ENCODE results near the gene RRBP1.
A peak's percentile ranks its signal among the peaks of the same experiment; 100 is the strongest.

RRBP1 gene

DNA sequence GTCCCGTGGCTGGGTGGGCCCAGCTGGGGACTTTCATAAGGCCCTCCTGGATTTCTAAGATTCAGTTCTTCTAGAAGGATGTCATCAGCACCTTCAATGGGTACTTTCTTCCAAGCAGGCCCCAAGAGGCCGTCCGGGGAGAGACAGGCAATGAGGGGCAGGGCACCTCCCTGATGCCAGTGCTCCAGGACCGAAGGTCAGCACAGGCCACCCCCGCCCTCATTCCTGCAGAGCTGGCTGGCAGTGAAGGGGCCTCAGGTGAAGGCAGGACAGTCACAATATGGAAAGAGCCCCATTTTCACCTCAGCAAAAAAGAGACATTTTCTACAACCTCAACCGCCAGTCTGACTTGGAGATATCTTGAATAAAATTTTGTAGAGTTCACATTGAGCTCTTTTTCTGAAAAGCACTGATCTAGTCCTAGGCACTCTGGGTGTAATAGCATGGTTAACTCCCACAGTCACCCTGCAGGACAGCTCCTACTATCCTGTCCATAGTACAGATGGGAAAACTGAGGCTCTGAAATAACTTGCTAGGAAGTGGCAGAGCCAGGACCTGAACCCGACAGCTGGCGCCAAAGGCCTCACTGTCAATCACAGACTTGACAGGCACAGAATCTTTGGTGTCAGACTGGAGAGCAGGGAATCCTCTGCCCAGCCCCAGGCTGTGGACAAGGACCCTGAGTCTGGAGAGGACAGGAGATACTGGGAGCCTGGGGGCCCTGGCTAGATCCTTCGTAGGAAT is 50.3 kb downstream of the RRBP1 start:
- no peak for DNase-seq

DNA sequence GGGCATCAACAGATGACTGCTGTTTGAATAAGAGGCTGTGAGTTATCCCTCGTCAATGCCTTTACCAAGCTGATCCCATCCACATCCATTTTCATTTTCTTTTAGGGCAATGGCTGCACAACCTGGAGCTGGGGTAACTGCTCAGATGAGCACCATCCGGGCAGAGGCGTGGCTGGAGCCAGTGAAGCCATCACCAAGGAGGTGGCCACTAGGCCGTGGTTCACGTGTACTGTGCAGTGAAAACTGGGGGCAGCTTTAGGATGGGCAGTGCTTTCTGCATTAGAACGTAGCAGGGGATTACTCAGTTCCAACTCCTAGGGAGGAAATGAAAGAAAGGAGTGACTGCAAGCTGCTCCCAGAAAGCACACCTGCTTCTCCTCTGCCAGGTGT is 51.2 kb downstream of the RRBP1 start:
- no peak for DNase-seq

DNA sequence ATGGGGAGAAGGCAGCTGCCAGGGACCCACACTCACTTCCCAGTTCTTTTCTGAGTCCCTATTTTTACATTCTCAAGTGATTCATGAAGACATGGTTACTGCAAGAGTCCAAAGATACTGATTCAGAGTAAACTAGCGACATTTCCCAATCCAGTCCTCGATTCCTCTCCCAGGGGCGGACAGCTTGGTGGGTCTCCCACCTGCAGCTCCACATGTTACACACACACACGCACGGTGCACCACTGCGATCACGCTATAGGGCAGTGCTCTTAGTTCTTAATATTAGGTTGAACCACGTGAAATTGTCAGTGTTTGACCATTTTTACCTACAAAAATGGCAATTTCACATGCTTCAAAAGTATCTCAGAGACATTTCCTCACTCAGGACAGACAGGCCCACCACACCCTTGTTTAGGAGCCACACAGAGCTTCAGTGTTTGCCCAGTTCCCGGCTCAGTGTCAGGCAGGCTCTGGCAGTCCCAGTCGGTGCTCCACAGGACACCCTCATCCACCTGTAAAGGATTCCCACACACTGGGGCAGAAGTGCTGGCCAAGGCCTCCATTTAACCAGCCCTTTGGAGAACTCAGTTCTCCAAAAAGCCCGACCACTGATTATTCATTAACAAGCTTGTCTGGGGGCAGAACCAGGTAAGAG is 51.8 kb downstream of the RRBP1 start:
- no peak for DNase-seq

DNA sequence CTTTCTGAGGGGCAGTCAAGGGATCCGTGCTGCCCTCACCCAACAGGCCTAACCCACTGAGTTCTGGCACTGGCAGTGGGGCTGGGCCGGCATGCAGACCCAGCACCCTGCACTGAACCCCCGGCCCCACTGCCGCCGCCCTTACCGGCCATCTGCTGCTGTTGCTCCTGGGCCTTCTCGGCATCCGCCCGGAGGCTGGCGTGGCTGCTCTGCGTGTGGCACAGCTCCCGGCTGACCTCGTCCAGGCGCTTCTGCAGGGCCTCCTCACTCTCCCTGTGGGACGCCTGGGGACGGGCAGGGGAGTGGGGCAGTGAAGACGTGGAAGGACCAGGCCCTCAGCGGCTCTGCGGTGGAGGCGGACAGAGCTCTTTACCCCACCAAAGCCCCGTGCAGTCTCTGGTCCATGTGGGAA is 52.4 kb downstream of the RRBP1 start:
- DNase-seq: no peak

DNA sequence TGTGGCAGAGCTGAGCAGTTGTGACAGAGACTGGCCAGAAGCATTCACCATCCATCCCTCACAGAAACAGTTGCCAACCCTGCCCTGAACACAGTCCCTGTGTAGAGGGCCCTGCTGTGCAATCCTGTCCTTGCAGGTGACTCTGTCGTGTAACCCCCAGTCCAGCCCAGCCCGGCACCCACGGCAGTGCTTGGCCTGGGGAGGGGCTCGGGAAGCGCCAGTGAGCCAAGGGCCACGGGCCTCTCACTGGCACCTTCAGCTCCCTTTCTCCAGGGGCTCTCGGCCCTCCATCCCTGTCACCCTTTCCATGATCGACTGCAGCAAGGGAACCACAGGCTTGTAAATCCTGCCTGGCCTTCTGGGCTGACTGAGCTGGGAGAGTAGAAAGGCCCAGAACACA is 53.0 kb downstream of the RRBP1 start:
- no peak for DNase-seq

DNA sequence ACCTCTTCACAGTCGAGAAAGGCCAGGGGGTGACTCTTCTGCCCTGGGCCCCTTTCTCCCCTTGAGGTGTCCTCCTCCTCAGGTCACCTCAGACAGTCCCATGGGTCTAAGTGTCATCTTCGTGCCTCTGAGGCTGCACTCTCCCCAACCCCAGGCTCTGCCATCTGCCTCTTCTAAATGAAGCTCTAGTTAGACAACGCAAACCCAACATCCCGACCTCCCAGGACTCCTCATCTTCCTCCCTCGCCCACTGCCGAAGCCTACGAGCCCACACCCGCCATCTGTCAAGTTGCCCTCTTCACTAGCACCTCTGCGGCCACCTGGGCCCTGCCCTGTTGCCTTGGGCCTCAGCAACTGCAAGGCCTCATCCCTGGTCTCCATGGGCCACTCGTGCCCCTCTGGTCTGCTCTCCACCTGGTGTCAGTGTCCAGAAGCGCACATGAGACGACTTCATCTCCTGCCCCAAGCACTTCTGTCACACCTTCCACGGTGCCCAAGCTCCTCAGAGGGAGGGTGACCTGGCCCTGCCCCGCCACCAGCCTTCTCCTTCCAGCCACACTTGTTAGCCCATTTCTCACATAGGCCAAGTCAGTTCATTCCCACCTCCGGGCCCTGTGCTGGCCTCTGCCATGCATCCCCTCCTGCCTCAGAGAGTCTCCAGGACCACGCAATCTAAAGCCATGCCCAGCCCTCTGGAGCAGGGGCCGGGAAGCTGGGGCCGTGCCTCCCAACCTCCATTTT is 53.8 kb downstream of the RRBP1 start:
- no peak for DNase-seq

DNA sequence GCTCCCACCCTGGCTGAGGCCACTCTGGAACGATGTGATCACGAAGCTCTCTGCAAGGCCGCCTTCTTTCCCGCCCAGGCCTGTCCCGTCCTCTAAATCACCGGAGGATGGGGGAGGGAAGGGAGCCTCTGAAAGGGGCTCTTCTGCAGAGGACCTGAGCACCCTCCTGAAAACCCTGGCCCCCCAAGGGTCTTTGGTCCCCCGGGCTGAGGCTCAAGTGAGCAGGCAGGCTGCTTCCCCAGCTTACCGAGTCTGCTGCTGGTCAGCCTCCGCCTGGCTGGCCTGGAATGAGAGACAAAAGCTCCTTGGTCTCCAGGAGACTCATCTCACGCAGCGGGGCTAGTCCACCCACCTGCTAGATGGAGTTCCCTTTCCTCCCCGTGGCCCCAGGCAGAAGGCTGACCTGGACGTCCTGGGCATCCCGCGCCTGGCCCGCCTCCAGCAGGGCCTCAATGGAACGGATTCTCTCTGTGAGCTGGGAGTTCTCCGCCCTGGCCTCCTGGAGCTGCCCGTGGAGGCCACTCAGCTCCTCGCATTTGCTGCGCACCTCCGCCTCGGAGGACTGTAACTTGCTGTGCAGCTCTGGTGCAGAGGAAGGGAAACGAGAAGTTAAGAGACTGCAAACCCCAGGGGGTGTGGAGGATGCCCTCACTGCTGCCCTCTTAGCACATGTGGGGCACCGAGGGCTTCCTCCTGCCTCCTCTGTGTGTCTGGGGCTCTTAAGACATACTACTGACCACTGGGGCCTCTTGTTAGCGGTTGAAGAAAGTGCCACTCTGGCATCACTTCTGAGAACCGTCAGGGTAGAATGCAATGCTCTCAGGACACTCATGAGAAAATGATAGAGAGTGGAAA is 54.7 kb downstream of the RRBP1 start:
- DNase-seq: no peak

DNA sequence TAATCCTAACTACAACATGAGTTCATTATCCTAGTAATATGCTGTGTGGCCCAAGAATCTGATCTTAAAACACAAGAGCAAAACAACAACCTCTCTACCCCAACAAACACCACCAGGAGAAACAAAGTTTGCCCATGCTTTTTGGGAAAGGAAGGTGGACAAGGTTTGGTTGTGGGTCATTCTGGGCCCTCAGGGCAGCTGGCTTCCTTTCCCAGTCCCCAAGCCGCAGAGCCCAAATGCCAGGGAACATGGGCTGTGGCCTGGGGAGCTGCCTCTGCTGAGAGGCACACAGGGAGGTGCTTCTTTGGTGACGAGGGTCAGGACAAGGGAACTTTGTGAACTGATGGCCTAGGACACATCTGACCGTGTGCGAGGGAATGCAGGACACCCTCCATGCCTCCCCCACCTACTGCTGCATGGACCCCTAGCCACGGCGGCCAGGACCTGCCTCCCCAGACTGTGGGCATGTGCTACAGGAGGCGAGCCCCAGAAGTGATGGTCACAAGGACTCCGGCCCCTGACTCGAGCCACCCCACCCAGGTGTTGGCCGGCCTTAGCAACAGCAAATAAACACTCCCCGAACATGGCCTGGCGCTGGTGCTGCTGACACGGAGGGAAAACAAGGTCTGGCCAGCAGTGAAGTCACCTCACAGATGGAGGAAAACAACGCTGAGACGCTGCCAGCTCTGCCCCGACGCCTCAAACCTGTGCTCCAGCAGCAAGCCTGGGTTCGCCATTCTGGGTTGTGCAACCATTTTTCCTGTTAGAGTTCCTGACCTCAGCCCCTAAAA is 55.6 kb downstream of the RRBP1 start:
- DNase-seq: no peak

DNA sequence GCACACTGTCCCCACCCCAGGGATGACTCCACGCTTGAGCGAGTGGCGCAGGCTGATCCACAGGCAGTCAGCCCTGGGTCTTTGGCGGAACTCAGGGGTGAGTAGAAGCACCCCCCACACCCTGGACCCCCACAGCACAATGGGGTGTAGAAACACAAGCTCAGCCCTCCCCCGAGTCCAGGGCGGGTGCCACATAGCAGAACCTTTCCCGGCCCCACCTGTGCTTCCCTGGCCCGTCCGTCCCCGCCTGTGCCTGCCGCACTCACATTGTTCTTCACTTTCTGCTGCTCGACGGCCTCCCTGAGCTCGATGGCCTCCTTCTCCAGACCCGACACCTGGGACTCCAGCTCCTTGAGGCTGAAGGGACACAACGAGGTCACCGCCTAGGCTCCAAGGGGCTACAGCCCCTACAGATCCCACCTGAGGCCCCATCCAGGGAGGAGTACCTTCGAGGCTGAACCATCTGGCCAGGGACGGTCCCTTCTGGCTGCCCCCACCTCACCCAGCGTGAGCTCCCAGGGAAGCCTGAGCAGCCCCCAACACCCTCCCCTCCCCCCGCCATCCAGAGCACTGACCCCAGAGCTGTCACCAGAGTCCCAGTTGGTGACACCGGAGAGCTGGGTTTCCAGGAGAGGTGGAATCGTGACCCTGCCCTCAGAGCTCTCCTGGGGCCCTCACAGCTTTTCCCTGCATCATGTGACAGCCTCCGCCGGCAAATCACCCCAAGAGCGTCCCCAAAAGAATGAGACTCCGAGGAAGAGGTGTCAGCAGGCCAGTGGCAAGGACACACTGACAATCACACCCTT is 56.6 kb downstream of the RRBP1 start:
- no peak for DNase-seq

DNA sequence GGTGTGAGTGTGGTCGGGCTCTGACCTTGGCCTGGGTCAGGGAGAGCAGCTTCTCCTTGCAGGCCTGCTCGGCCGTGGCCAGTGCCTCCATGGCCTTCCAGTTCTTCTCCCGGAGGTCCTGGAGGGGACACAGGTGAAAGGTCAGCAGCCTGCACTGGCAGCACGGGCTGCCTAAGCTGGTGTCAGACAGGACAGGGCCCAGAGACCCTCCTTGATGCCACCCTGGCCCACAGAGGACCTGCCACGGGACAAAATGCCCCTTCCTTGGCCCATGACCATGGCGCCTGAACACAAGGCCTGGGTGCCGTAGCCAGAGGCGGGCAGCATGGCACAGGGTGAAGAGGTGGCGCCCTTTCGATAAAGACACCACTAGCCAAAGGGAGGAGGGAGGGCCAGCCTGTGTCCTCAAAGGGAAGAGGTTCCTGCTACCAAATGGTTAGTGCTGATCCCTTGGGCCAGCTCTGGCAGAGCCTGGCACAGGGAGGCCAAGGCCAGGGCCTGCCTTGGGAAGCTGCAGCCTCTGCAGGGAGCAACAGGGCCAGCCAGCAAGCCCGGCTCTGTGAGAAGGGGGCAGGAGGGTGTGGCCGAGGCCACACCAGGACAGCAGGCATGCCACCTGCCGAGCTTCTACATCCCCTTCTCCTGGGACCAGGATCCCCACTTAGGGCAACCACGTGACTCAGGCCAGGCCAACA is 57.3 kb downstream of the RRBP1 start:
- no peak for DNase-seq

DNA sequence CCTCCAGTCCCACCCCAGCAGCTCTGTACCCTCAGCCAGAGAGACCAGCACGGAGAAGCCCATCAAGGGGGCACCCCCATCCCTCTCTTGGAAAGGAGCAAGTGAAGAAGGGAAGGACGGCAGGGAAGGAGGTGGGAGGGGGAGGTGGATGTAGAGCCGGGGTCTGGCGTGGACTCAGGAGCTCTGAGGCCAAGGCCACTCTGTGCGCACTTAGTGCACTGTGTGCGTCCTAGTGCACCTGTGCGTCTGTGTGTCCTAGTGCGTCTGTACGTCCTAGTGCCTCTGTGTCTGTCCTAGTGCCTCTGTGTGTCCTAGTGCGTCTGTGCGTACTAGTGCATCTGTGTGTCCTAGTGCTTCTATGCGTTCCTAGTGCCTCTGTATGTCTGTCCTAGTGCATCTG is 58.0 kb downstream of the RRBP1 start:
- no peak for DNase-seq

DNA sequence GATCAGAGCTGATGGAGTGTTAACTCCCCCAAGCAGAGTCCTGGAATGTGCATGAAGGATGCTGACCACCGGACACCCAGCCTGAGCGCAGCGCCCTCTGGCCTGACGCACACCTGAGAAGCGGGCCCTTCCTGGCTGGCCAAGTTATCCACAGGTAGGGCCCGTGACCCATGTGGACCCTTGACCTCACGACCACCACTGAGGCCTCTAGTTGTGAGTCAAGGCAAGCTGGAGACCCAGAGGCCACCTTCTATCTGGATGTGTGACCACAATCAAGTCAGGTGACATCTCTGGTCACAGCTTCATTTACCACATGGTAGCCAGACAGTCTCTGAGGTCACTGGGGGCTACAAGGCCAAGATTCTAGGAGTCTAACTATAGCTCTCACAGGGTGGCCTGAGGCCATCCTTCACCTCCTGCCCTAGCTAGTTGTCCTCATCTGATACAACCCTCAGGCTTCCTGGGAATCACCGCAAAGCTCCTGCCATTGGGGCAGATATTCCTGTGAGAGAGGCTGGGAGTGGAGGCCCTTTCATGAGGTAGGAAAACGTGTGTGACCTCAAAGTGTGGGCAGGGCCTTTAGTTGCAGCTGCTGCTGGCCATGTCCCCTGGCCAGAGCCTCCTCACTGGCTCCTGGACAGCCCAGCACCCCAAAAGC is 59.1 kb downstream of the RRBP1 start:
- DNase-seq: peak; percentile 1

DNA sequence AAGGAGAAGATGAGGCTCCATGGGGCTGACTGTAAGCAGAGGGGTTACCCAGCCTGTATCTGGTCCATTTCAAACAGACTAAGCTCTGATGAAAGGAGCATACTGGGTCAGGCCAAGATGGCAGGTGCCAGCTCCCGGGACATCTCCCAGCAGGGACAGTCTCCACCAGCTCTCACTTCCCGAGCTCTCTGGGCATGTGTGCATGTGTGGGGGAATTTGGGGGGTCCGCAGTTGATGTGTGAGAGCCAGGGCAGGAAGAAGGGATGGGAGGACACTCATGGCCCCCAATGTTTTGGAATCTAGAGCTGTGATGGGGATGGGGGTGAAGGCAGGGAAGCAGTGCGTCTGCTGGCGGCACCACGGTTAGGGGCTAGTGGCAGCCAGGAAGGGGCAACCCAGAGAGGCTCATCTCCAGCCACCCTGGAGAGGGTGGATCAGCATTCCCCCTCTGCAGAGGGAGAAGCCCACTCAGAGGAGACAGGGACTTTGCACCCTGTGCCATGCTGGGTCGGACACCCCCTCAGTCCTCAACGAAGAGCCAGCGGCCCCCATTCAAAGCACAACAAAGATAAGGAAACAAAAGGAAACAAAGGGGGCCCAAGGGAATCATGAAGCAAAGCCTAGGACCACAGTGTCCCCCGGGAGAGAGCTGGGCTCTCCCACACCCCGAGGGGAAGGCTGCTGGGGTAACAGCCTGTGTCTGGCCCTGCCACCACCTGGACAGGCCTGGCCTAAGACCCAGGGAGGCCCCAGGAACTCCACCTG is 59.8 kb downstream of the RRBP1 start:
- DNase-seq: peak; percentile 2

DNA sequence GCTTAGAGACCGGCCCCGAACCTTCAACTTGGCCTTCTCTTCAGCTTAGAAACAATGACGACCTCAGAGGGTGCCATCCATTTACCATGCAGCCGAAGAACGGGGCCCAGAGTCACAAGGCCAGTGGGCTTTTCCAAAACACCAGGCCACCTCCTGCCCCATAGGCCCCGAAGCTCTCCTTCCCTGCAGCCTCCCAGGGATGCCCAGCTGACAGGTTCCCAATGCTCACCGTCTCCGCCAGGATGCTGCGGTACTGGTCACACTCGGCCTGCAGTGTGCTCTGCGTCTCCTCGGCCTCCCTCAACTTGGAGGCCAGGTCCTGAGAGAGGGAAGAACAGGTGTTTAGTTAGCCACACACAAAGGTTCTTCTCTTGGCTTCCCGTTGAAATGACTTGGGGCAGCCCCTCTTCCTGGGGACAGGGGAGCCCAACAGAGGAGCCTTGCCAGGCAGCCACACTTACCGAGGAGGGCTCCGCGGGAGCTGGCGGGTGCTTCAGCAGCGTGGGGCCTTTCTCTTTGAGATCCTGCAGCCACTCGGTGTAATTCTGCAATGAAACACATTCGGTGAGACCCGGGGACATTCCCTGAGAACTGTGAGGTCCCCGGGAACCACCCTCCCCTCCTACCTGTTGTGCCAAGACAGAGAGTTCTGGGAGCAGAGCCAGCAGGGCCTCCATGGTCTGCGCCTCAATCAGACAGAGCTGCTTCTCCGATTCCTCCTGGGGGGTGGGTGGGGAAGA is 60.6 kb downstream of the RRBP1 start:
- no peak for DNase-seq

DNA sequence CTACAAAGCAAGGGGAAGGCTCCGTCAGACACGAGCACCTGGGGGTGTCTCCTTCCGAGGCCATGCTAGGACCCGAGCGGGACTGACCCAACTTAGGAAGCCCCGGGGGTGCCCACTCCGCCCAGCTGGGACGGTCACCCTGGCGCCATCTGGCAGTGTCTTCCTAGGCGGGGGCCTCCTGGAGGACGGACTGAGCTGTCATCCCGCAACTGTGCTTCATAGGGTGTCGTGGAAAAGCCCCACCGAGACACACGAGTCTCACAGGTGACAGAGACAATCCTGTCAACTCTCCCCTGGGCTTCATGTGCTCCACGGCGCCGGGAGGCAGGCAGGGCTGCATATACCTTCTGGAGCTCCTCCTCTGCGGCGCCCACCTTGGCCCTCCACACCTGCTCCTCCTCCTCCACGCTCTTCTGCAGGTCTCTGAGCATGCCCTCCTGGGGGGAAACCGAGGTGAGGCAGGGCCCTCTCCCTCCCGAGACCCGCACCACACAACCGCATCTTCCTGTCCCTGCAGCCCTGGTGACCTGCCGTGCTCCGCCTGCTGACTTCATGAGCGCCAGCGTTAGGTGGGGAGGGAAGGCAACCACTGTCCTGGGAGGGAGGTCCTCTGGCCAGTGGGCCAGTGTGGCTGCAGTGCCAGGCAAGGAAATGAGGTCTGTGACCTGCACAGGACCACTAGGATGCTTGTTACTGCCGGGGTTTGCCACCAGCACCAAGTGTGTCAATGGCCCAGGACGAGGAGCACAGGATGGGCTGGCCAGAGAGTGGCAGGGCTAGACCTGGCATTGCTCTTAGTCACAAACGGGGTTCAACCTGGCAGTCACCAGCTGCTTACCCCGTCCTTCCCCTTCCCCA is 61.4 kb downstream of the RRBP1 start:
- DNase-seq: no peak

DNA sequence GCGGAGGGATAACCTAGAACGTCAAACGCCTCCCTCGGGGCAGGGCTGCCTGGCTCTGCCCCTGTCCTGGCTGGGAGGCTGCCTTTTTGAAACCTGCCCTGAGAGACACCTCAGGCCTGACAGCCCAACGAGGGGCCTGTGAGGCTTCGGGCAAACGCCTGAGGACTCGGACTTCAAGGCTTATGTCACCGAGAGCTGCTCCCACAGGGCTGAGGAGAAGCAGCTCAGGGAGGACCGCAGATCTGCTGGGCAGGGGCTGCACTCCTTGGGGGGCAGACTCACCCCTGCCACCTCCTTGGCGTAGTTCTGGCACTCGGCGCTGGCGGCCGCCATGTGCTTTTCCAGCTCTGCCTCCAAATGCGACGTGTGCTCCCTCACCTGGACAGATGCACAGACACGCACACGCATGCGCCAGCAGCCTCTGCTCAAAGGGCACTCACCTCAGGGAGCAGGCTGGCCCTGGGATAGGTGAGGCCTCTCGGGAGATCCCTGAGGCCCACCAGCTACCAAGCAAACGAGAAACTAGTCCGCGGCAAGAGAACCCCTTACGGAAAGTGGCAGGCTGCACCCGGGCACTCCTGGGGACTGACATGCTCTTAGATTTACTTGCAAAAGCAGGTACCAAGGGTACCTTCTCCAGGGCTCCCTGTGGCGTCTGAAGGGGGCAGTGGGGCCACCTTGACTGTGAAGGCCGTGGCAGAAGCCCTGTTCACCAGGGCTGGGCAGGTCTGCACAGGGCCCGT is 62.5 kb downstream of the RRBP1 start:
- no peak for DNase-seq

DNA sequence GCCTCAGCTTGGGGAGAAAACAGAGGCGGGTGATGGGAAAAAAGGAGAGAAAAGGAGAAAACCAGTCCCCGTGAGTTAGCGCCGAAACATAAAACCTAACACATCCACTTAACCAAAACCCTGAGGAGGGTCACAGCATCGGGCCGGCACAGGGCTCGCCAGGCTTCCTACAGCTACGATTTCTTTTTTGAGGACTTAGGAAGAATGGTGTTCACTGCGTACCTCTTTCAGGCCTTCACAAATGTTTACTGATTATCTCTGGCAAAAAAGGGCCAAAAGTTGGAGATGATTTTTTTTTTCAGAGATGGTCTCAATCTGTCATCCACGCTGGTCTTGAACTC is 63.4 kb downstream of the RRBP1 start:
- DNase-seq: no peak
